Pancreas (tissue), 10 donors: ENCODE data around the gene CYB5R3. TPM values are rescaled to one million over a fixed set of nuclear protein-coding genes. Genes with fewer than 3 reads are reported as not detected.

ENCODE experiments used
- ATAC-seq, 4 donors: fragments of 200-7000 bp; cut with Tn5 transposase; one replicate each; pipeline versions ENCODE4 v1.8.0 to v1.9.1; 2020; ENCODE audit warnings: mild to moderate bottlenecking in 4 of 4, moderate library complexity in 4 of 4
- DNase-seq, 6 donors: peaks; one replicate each; pipeline ENCODE4 v3.0.0-alpha.2; 2020
- FAIRE-seq: peaks from 2 replicates; lab custom pipeline; 2012; peaks lifted over from hg19 to GRCh38; lab: Jason Lieb, UNC
- H3K27ac ChIP-seq, 4 donors: fragments of 200-600 bp; sonication (generic); 1 replicate in 3 of 4; 2 replicates in 1 of 4; pipeline versions ENCODE4 v1.5.0 to v1.8.0; 2020
- H3K27me3 ChIP-seq, 4 donors: fragments of 200-600 bp; one replicate each; pipeline ENCODE4 v1.8.0; 2021
- H3K36me3 ChIP-seq, 3 donors: fragments of 200-600 bp; sonication (generic) in 1 of 3; one replicate each; pipeline versions ENCODE4 v1.5.0 to v1.8.0; 2020 to 2021
- H3K4me1 ChIP-seq, 3 donors: fragments of 200-600 bp; one replicate each; pipeline ENCODE4 v1.8.0; 2021
- H3K4me3 ChIP-seq, 4 donors: fragments of 200-600 bp; sonication (generic) in 2 of 4; one replicate each; pipeline versions ENCODE4 v1.5.0 to v1.8.0; 2020 to 2021
- H3K9me3 ChIP-seq, 4 donors: fragments of 200-600 bp; one replicate each; pipeline ENCODE4 v1.8.0; 2021
- CTCF ChIP-seq, 4 donors: fragments of 200-600 bp; sonication (generic) in 3 of 4; IDR thresholded peaks; one replicate each; pipeline versions ENCODE4 v1.5.0 to v1.8.0; 2021; ENCODE audit warnings: antibody characterized with exemption in 4 of 4
- WGBS, 2 donors: extraction: QIAGEN DNeasy Blood & Tissue Kit; methylation state at CpG; one replicate each; pipeline ENCODE4 v1.1.7; 2013; 5-methylcytosine and 5-hydroxymethylcytosine counted together
- intact Hi-C, 3 donors: fragments of 100-400 bp; cut with DNase I; formaldehyde crosslinking; loops; one replicate each; pipeline versions ENCODE4 v1.11.1 to v1.14.2; 2022
- polyA plus RNA-seq, 2 donors: library from polyadenylated mRNA; stranded (reverse); fragments of 200-250 nt; gene quantifications; one replicate each; pipeline ENCODE4 v1.2.3, GENCODE V29; 2013
- total RNA-seq, 6 donors: library from RNA; stranded (reverse); fragmentation: NEBNext Ultra II Directional in 4 of 6; extraction: Animal tissue kit (Norgen Biotek cat#: 25700) in 4 of 6; gene quantifications; one replicate each; pipeline versions ENCODE4 v1.2.1 to v1.2.4, GENCODE V29; 2021 to 2023
- donor health status: healthy with polysubstance abuse.
- donor health status: DM: no; HTN: no; CAD: no; lungs with moderate emphysema.
- donor health status: DM: no; HTN: no; CAD: no.
- donor health status: control.
- donor health status: control.
- donor health status: Bipolar disorder and iron deficiency.
- donor health status: DM: yes; HTN: yes; CAD: no.
- donor health status: DM: no; HTN: no; CAD: no.
- donor health status: DM: no; HTN: no; CAD: no.
- donor health status: DM: yes; HTN: yes; CAD: no.

Gene CYB5R3
- total and polyA plus RNA-seq, 8 donors, result 32.6 to 105 (median 50.4) TPM

- no peak for TF ChIP-seq CTCF (IDR thresholded peaks at IDR 0.05)
- no peak for ATAC-seq
- FAIRE-seq, result no peak
- Histone ChIP-seq H3K4me3 (no peak overlapping the region), H3K36me3 (peaks cover 3 to 45% (median 18%) of the 10 kb centered on the region in 3 donors), H3K27me3 (no peaks in the 10 kb centered on the region), H3K27ac (no peak overlapping the region), H3K9me3 (no peaks in the 10 kb centered on the region), H3K4me1 (no peaks in the 10 kb centered on the region)
- 85 to 88% methylated on average over 29 of the region's 29 CpGs for WGBS, 2 donors
- intact Hi-C loops, result no loop called here
- DNase-seq, result no peak
Observed at GRCh38 chr22:42623756-42624441, 25.3 kb downstream of the CYB5R3 start.

GRCh38 chr22:42623301-42623751 lies 25.9 kb downstream of the CYB5R3 start:
- Histone ChIP-seq H3K4me3 (no peak overlapping the region), H3K4me1 (no peaks in the 10 kb centered on the region), H3K27ac (no peak overlapping the region), H3K9me3 (no peaks in the 10 kb centered on the region), H3K27me3 (no peaks in the 10 kb centered on the region), H3K36me3 (peaks cover 3 to 41% (median 12%) of the 10 kb centered on the region in 3 donors)
- DNase-seq (no peak), FAIRE-seq (no peak), ATAC-seq (no peak)
- 84 to 89% methylated on average over 18 of the region's 18 CpGs for WGBS, 2 donors
- intact Hi-C loops, result no loop called here
- TF ChIP-seq CTCF (IDR thresholded peaks at IDR 0.05), result no peak

- DNase-seq (no peak), FAIRE-seq (no peak), ATAC-seq (no peak)
- no peak for TF ChIP-seq CTCF (IDR thresholded peaks at IDR 0.05)
- Histone ChIP-seq H3K4me3 (no peak overlapping the region), H3K9me3 (no peaks in the 10 kb centered on the region), H3K36me3 (peaks cover 3 to 29% (median 6%) of the 10 kb centered on the region in 3 donors), H3K4me1 (no peaks in the 10 kb centered on the region), H3K27me3 (no peaks in the 10 kb centered on the region), H3K27ac (no peak overlapping the region)
- intact Hi-C loops, result no loop called here
- 84 to 87% methylated on average over 20 of the region's 20 CpGs for WGBS, 2 donors
Observed at GRCh38 chr22:42622061-42622710, 27.0 kb downstream of the CYB5R3 start.

- H3K27me3 ChIP-seq, result no peaks in the 10 kb centered on the region
- intact Hi-C loops, result no loop called here
- no peak for FAIRE-seq
- H3K36me3 ChIP-seq, result peaks cover 3 to 23% (median 6%) of the 10 kb centered on the region in 3 donors
- no peak overlapping the region for H3K4me3 ChIP-seq
- H3K9me3 ChIP-seq, result no peaks in the 10 kb centered on the region
- TF ChIP-seq CTCF (IDR thresholded peaks at IDR 0.05), result peak; percentile 73 to 87 (median 84)
- H3K4me1 ChIP-seq, result no peaks in the 10 kb centered on the region
- ATAC-seq, result peak; percentile 66 to 86 (median 85)
- no peak overlapping the region for H3K27ac ChIP-seq
- peak in 5 of 6 donors; percentile 57 to 88 (median 79) for DNase-seq
- 22 to 43% methylated on average over 8 to 11 of the region's 11 CpGs for WGBS, 2 donors
Observed at GRCh38 chr22:42621505-42622002, 27.6 kb downstream of the CYB5R3 start.
